CD14-positive monocyte (primary cell): ENCODE data around the gene MRPL21. TPM values are rescaled to one million over a fixed set of nuclear protein-coding genes. Genes with fewer than 3 reads are reported as not detected.

Experiments used
- DNase-seq, 3 donors: peaks; one replicate each; pipeline ENCODE4 v3.0.0-alpha.2; 2011 to 2022
- H2AFZ ChIP-seq: 2 replicates; pipeline ENCODE4 v1.6.0; 2012; ENCODE audit warnings: mild to moderate bottlenecking, low read depth, low read length, inconsistent platforms; ENCODE audit not compliant: insufficient read depth, poor library complexity, severe bottlenecking
- H3K27ac ChIP-seq, 2 donors: 1 replicate in 1 of 2; 2 replicates in 1 of 2; pipeline ENCODE4 v1.5.1; 2012 to 2013; ENCODE audit warnings: low read length in 2 of 2, control low read depth in 1 of 2, inconsistent platforms in 1 of 2, low read depth in 1 of 2, mild to moderate bottlenecking in 1 of 2
- H3K27me3 ChIP-seq, 2 donors: one replicate each; pipeline versions ENCODE4 v1.6.0 to v1.6.1; 2011 to 2013; ENCODE audit warnings: low read length in 2 of 2; ENCODE audit not compliant: control insufficient read depth in 2 of 2, insufficient read depth in 2 of 2
- H3K36me3 ChIP-seq, 2 donors: replicated peaks in 1 of 2; 1 replicate in 1 of 2; 2 replicates in 1 of 2; pipeline versions ENCODE4 v1.5.1 to v1.6.1; 2012 to 2013; ENCODE audit warnings: low read length in 2 of 2, control low read depth in 1 of 2, inconsistent platforms in 1 of 2, mild to moderate bottlenecking in 1 of 2; ENCODE audit not compliant: insufficient read depth in 2 of 2, control insufficient read depth in 1 of 2
- H3K4me1 ChIP-seq, 2 donors: 1 replicate in 1 of 2; 2 replicates in 1 of 2; pipeline versions ENCODE4 v1.5.1 to v1.6.1; 2012 to 2013; ENCODE audit warnings: low read length in 2 of 2, control low read depth in 1 of 2, inconsistent platforms in 1 of 2, mild to moderate bottlenecking in 1 of 2, moderate library complexity in 1 of 2; ENCODE audit not compliant: insufficient read depth in 2 of 2, control insufficient read depth in 1 of 2
- H3K4me2 ChIP-seq: replicated peaks from 2 replicates; pipeline ENCODE3; 2012; ENCODE audit warnings: low read length, moderate library complexity, mild to moderate bottlenecking; ENCODE audit not compliant: poor library complexity, severe bottlenecking; ENCODE audit errors: extremely low read depth
- H3K4me3 ChIP-seq, 3 experiments: fragments of 200-600 bp in 1 of 3; sonication (generic) in 1 of 3; replicated peaks in 1 of 3; 1 replicate in 2 of 3; 2 replicates in 1 of 3; pipeline ENCODE4 v1.5.1; 2011 to 2013; ENCODE audit warnings: low read length in 3 of 3, mild to moderate bottlenecking in 3 of 3, control low read depth in 2 of 3, low read depth in 2 of 3, inconsistent platforms in 1 of 3, moderate library complexity in 1 of 3
- H3K79me2 ChIP-seq: 2 replicates; pipeline ENCODE4 v1.6.0; 2012; ENCODE audit warnings: mild to moderate bottlenecking, control low read depth, inconsistent platforms, low read length, moderate library complexity; ENCODE audit not compliant: insufficient read depth
- H3K9ac ChIP-seq: 2 replicates; pipeline ENCODE4 v1.6.0; 2017; ENCODE audit warnings: low read length, mild to moderate bottlenecking; ENCODE audit not compliant: insufficient read depth, poor library complexity, severe bottlenecking
- H3K9me3 ChIP-seq, 2 donors: replicated peaks in 1 of 2; 1 replicate in 1 of 2; 2 replicates in 1 of 2; pipeline versions ENCODE4 v1.5.1 to v1.6.1; 2012 to 2013; ENCODE audit warnings: low read length in 2 of 2, control low read depth in 1 of 2; ENCODE audit not compliant: control insufficient read depth in 1 of 2, insufficient read depth in 1 of 2
- H4K20me1 ChIP-seq: 2 replicates; pipeline ENCODE4 v1.6.0; 2012; ENCODE audit warnings: mild to moderate bottlenecking, low read length, control low read depth, moderate library complexity; ENCODE audit not compliant: insufficient read depth
- H3K27ac Mint-ChIP-seq, 7 donors: one replicate each; pipeline ENCODE4 v1.8.0; 2020; ENCODE audit warnings: mild to moderate bottlenecking in 7 of 7, mixed read lengths in 7 of 7, moderate library complexity in 6 of 7, inconsistent platforms in 2 of 7
- H3K27me3 Mint-ChIP-seq, 3 donors: one replicate each; pipeline ENCODE4 v1.8.0; 2021 to 2022; ENCODE audit warnings: low read depth in 3 of 3, mild to moderate bottlenecking in 3 of 3, mixed read lengths in 3 of 3, moderate library complexity in 3 of 3, inconsistent platforms in 1 of 3
- H3K36me3 Mint-ChIP-seq, 2 donors: one replicate each; pipeline ENCODE4 v1.8.0; 2020; ENCODE audit warnings: mixed read lengths in 2 of 2, inconsistent platforms in 1 of 2, mild to moderate bottlenecking in 1 of 2
- H3K4me1 Mint-ChIP-seq: one replicate; pipeline ENCODE4 v1.8.0; 2020; ENCODE audit warnings: mild to moderate bottlenecking, mixed read lengths
- H3K4me3 Mint-ChIP-seq, 2 donors: one replicate each; pipeline ENCODE4 v1.8.0; 2020; ENCODE audit warnings: mild to moderate bottlenecking in 2 of 2, mixed read lengths in 2 of 2, moderate library complexity in 1 of 2
- H3K9me3 Mint-ChIP-seq, 7 donors: one replicate each; pipeline ENCODE4 v1.8.0; 2020 to 2022; ENCODE audit warnings: mixed read lengths in 7 of 7, mild to moderate bottlenecking in 6 of 7, moderate library complexity in 6 of 7, inconsistent platforms in 2 of 7
- WGBS: methylation state at CpG from one replicate; pipeline ENCODE4 v1.1.5; 2013; ENCODE audit warnings: missing lambda C conversion rate; ENCODE audit not compliant: insufficient coverage; 5-methylcytosine and 5-hydroxymethylcytosine counted together
- intact Hi-C, 2 donors: fragments of 100-400 bp; cut with micrococcal nuclease; formaldehyde crosslinking; loops; one replicate each; pipeline versions ENCODE4 v1.15.0 to v1.15.1; 2023
- polyA plus RNA-seq, 3 donors: library from polyadenylated mRNA; depleted of rRNA in 1 of 3; unstranded in 2 of 3; stranded (reverse) in 1 of 3; fragments of 300-500 nt in 2 of 3; fragments of >200 nt in 1 of 3; fragmentation: Illumina TruSeq in 2 of 3; gene quantifications; 1 replicate in 2 of 3; 2 replicates in 1 of 3; pipeline ENCODE4 v1.2.3, GENCODE V29; 2012 to 2021
- TF ChIP-seq, protein P1 (sequence below): fragments of 200-600 bp; IDR thresholded peaks from one replicate; pipeline ENCODE4 v1.8.0; 2022; ENCODE audit warnings: antibody characterized with exemption, mild to moderate bottlenecking

Gene MRPL21
- polyA plus RNA-seq, 3 donors, result 38.8 to 138 (median 104) TPM

DNA sequence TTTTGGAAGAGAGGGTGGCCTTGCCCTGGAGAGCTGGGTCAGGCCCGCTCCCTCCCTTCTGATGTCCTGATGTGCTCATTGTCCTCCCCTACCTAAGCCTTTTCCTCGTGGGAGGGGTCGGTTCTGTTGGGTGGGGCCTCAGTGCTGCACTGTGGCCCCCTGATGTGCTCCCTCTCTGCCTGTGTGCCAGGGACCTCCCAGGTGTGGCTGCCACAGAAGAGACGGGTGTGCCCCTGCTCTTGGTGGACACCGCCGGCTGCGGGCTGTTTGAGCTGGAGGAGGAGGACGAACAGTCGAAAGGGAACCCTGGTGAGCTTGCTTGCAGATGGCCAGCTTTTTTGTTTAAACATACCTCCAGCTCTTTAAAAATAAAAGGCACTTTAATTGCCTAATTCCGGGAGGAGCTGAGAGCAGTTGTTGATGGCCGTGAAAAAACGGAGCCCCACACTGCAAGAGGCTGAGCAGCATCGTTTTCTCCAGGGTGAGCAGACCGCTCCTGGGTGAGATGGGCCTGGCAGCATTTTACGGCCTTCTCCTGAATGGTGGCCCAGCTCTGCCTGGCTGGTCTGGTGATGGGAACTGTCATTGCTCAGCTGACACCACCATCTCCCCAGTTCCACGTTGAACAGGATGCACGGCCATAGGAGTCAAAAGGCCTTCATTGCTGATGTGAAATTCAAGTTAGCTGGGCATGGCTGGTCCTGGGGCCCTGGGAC lies 30.1 kb upstream of the MRPL21 start:
- DNase-seq, result no peak
- H3K36me3 Mint-ChIP-seq, result peaks cover 78 to 96% of the 10 kb centered on the region in 2 donors
- no peaks in the 10 kb centered on the region for H3K9me3 Mint-ChIP-seq
- intact Hi-C loops, result no loop called here
- Histone ChIP-seq H3K27ac (no peak overlapping the region), H3K36me3 (peaks cover 78 to 100% of the 10 kb centered on the region in 2 donors), H3K4me2 (no peak overlapping the region), H2AFZ (no peak overlapping the region), H3K9me3 (no peaks in the 10 kb centered on the region), H3K27me3 (no peaks in the 10 kb centered on the region), H4K20me1 (no peaks in the 10 kb centered on the region), H3K4me1 (peaks cover 4 to 9% of the 10 kb centered on the region in 2 donors), H3K4me3 (no peak overlapping the region), H3K79me2 (no peaks in the 10 kb centered on the region), H3K9ac (no peak overlapping the region)
- no peaks in the 10 kb centered on the region for H3K27me3 Mint-ChIP-seq
- H3K4me1 Mint-ChIP-seq, result peaks cover 16% of the 10 kb centered on the region
- no peak overlapping the region for H3K27ac Mint-ChIP-seq
- no peak overlapping the region for H3K4me3 Mint-ChIP-seq
- TF ChIP-seq, protein P1, sequence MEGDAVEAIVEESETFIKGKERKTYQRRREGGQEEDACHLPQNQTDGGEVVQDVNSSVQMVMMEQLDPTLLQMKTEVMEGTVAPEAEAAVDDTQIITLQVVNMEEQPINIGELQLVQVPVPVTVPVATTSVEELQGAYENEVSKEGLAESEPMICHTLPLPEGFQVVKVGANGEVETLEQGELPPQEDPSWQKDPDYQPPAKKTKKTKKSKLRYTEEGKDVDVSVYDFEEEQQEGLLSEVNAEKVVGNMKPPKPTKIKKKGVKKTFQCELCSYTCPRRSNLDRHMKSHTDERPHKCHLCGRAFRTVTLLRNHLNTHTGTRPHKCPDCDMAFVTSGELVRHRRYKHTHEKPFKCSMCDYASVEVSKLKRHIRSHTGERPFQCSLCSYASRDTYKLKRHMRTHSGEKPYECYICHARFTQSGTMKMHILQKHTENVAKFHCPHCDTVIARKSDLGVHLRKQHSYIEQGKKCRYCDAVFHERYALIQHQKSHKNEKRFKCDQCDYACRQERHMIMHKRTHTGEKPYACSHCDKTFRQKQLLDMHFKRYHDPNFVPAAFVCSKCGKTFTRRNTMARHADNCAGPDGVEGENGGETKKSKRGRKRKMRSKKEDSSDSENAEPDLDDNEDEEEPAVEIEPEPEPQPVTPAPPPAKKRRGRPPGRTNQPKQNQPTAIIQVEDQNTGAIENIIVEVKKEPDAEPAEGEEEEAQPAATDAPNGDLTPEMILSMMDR, result no peak
- WGBS, result 100% methylated on average over 6 of the region's 17 CpGs

DNA sequence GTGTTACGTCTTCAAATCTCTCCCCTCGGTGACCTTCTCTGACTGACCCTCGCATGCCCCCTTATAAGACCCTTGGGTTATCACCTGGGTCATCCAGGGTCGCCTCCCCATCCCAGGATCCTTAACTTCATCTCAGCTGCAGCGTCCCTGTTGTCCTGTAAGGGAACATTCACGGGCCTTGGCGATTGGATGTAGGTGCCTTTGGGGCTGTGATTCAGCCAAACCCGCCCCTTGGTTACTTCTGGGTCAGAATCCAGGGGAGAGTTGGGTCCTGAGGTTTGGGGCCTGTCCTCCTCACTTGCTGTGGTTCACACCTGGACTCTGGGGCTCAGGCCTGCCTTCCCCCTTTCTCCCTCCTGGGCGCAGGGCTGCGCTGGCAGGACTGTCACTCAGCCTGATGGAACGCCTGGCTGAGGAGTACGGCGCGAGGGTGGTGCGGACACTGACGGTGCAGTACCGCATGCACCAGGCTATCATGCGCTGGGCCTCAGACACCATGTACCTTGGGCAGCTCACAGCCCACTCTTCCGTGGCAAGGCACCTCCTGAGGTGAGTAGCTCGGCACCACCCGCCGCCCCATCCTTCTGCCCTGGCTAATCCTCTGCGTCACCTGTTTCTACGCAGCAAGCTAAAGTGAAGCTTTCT lies 29.4 kb upstream of the MRPL21 start:
- TF ChIP-seq, protein P1, result no peak
- Histone ChIP-seq H3K4me3 (no peak overlapping the region), H3K4me1 (peaks cover 11 to 16% of the 10 kb centered on the region in 2 donors), H3K79me2 (no peaks in the 10 kb centered on the region), H3K9ac (no peak overlapping the region), H2AFZ (no peak overlapping the region), H3K36me3 (peaks cover 71 to 95% of the 10 kb centered on the region in 2 donors), H3K9me3 (no peaks in the 10 kb centered on the region), H3K4me2 (no peak overlapping the region), H3K27me3 (no peaks in the 10 kb centered on the region), H4K20me1 (no peaks in the 10 kb centered on the region), H3K27ac (no peak overlapping the region)
- 98% methylated on average over 15 of the region's 24 CpGs for WGBS
- H3K27ac Mint-ChIP-seq, result peak overlapping the region in 2 of 7 donors; percentile 54 to 66
- H3K9me3 Mint-ChIP-seq, result no peaks in the 10 kb centered on the region
- no peak overlapping the region for H3K4me3 Mint-ChIP-seq
- H3K27me3 Mint-ChIP-seq, result no peaks in the 10 kb centered on the region
- DNase-seq, result no peak
- peaks cover 23% of the 10 kb centered on the region for H3K4me1 Mint-ChIP-seq
- peaks cover 73 to 91% of the 10 kb centered on the region in 2 donors for H3K36me3 Mint-ChIP-seq
- intact Hi-C loops, result no loop called here
